ENCODE data around the gene EML3. TPM values are rescaled to one million over a fixed set of nuclear protein-coding genes. Genes with fewer than 3 reads are reported as not detected.

Gene EML3
- total and polyA plus RNA-seq, 2 of the 13 experiments (the other 11 are each of a cell fraction or from before 2014, with no cell fraction given): 10.6 to 12.3 TPM

GRCh38 chr11:62612366-62613290, at the start of gene EML3, which contains the start of gene ROM1 (continued):
- TF ChIP-seq ZNF513 (CRISPR knock-in tag; conservative IDR thresholded peaks at IDR 0.05): no peak
- TF ChIP-seq ZNF362 (CRISPR knock-in tag; IDR thresholded peaks at IDR 0.05; ENCODE audit: borderline replicate concordance): no peak; the same call in 1 of the 2 replicates
- TF ChIP-seq FOXP4 (CRISPR knock-in tag; IDR thresholded peaks at IDR 0.05): no peak
- TF ChIP-seq ZIK1 (CRISPR knock-in tag; IDR thresholded peaks at IDR 0.05; ENCODE audit: borderline replicate concordance, low read depth): peak; percentile 60; the same call in 1 of the 2 replicates
- peak; percentile 86 to 92 for TF ChIP-seq HMGXB4 (CRISPR knock-in tag; IDR thresholded peaks at IDR 0.05; ENCODE audit: borderline replicate concordance in 1 of 2, low read depth in 1 of 2)
- TF ChIP-seq KLF16 (CRISPR knock-in tag; IDR thresholded peaks at IDR 0.05): no peak
- TF ChIP-seq HBP1 (CRISPR knock-in tag; IDR thresholded peaks at IDR 0.05; ENCODE audit: low read depth): no peak
- TF ChIP-seq MLLT10 (CRISPR knock-in tag; IDR thresholded peaks at IDR 0.05): no peak
- no peak for TF ChIP-seq PAF1 (CRISPR knock-in tag; IDR thresholded peaks at IDR 0.05)
- peak; percentile 30; the same call in 1 of the 2 replicates for TF ChIP-seq ETV5 (CRISPR knock-in tag; IDR thresholded peaks at IDR 0.05; ENCODE audit: borderline replicate concordance)
- no peak for TF ChIP-seq TRIM22 (IDR thresholded peaks at IDR 0.05)
- TF ChIP-seq RCOR2 (CRISPR knock-in tag; IDR thresholded peaks at IDR 0.05): no peak
- TF ChIP-seq STAG1 (CRISPR knock-in tag; IDR thresholded peaks at IDR 0.05): peak; percentile 18; the same call in 1 of the 2 replicates
- TF ChIP-seq MEIS1 (CRISPR knock-in tag; IDR thresholded peaks at IDR 0.05; ENCODE audit: borderline replicate concordance): no peak
- no peak for TF ChIP-seq CENPX (CRISPR knock-in tag; IDR thresholded peaks at IDR 0.05)
- no peak for TF ChIP-seq TCF7L2 (IDR thresholded peaks at IDR 0.05; ENCODE audit: low read depth, low read length)
- TF ChIP-seq EEA1 (CRISPR knock-in tag; IDR thresholded peaks at IDR 0.05; ENCODE audit: borderline replicate concordance): no peak
- TF ChIP-seq PHB2 (IDR thresholded peaks at IDR 0.05; ENCODE audit: partially characterized antibody): no peak
- TF ChIP-seq NFATC3 (CRISPR knock-in tag; IDR thresholded peaks at IDR 0.05): no peak

All from HepG2 (cell line).